ENCODE results near the gene ATP5F1D. TPM values are rescaled to one million over a fixed set of nuclear protein-coding genes. Genes with fewer than 3 reads are reported as not detected.

Gene ATP5F1D
- total RNA-seq, 1 donor: 12.1 TPM

DNA sequence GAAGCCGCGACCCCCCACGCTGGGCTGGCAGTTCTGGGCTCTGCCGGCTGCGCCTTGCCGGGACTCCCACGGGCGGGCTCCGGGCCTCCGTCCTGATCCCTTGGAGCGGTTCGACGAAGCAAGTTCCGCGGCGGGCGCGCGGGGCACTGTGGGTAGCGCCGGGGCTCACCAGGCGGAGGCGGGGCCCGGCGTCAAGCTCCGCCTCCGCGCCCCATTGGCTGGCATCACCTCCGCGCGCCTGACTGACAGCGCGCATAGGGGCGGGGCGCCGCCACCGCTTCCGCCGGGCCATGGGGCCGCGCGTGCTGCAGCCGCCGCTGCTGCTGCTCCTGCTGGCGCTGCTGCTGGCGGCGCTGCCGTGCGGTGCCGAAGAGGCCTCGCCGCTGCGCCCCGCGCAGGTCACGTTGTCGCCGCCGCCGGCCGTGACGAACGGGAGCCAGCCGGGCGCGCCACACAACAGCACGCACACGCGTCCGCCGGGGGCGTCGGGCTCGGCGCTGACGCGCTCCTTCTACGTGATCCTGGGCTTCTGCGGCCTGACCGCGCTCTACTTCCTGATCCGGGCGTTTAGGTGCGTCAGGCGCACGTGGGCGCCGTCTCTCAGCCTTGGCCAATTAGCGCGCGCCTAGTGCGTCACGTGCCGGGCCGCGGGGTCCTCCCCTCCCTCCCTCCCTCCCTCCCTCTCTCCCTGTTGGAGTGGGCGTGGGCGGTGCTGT, 33.9 kb downstream of the ATP5F1D start, which contains the start of gene FAM174C:
FAM174C (plus strand) TSS at position 271 of the 716 bp plus-strand sequence; CDS start at position 291, 20 bp downstream.
- TF ChIP-seq, protein P1, sequence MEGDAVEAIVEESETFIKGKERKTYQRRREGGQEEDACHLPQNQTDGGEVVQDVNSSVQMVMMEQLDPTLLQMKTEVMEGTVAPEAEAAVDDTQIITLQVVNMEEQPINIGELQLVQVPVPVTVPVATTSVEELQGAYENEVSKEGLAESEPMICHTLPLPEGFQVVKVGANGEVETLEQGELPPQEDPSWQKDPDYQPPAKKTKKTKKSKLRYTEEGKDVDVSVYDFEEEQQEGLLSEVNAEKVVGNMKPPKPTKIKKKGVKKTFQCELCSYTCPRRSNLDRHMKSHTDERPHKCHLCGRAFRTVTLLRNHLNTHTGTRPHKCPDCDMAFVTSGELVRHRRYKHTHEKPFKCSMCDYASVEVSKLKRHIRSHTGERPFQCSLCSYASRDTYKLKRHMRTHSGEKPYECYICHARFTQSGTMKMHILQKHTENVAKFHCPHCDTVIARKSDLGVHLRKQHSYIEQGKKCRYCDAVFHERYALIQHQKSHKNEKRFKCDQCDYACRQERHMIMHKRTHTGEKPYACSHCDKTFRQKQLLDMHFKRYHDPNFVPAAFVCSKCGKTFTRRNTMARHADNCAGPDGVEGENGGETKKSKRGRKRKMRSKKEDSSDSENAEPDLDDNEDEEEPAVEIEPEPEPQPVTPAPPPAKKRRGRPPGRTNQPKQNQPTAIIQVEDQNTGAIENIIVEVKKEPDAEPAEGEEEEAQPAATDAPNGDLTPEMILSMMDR (IDR thresholded peaks at IDR 0.05; ENCODE audit: insufficient read depth, low read depth, low read length): no peak
- H3K4me3 ChIP-seq (ENCODE audit: low read depth, low read length): peak within 1 kb of the TSS; percentile 66
- peak; percentile 95 for DNase-seq (ENCODE audit: low read depth)

DNA sequence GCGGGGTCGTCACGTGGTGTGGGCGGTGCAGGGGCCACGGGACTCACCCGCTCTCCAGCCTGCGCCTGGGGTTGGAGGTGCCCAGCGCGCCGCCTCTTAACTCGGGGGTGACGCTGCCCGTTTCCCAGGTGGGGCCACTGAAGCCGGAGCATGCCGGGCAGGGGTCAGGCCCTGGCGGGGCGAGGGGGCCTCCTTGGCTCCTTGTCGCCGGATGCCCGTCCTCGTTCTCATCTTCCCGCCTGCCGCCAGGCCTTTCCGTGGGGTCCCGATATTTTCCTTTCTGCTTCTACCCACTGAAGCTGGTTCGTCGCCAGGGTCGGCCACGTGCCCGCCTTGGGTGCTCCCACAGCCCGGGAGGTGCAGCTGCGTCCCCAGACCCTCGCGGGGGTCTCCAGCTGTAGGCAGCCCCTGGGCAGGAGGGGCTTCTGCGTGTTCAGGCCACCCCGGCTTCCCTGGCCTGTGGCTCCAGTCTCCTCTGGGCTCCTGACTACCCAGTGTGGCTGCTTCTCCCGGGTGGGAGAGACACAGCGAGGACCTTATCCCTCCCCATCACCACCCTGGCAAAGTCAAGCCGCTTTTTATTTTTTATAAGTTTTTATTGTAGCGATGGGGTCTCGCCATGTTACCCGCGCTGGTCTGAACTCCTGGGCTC, 34.6 kb downstream of the ATP5F1D start:
- TF ChIP-seq, protein P1 (IDR thresholded peaks at IDR 0.05; ENCODE audit: insufficient read depth, low read depth, low read length): no peak
- no peak for DNase-seq (ENCODE audit: low read depth)
- H3K4me3 ChIP-seq (ENCODE audit: low read depth, low read length): peak overlapping the region; percentile 66

DNA sequence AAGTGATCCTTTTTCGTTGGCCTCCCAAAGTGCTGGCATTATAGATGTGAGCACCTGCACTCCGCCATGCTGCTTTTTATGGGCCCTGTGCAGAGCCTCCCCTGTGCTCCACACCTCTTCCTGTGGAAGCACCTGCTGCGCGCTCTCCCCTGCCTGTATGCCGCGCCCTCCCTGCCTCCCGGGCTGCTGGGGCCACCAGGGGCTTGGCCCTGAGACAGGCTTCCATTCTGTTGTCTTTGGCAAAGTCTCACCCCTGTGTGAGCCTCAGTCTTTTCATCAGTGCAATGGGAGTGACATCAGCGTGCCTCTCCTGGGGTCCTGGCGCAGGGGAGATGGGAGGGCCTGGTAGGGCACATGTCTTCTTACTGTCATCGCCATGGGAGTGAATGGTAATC, 35.1 kb downstream of the ATP5F1D start:
- TF ChIP-seq, protein P1 (IDR thresholded peaks at IDR 0.05; ENCODE audit: insufficient read depth, low read depth, low read length): no peak
- H3K4me3 ChIP-seq (ENCODE audit: low read depth, low read length): no peak overlapping the region
- no peak for DNase-seq (ENCODE audit: low read depth)

DNA sequence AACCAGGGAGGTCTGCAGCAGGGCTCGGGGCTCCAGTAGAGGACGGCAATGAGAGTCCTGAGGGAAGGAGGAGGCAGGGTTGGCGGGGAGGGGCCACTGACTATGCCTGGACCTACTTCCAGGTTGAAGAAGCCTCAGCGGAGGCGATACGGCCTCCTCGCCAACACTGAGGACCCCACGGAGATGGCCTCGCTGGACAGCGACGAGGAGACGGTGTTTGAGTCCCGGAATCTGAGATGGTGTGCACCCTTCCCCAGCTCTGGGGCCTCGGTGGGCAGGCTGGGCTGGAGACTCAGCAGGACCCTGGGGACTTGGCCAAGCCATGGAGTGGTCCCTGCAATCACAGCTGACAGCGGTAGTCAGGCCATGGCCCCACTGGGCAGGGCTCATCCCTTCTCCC, 35.5 kb downstream of the ATP5F1D start:
- TF ChIP-seq, protein P1 (IDR thresholded peaks at IDR 0.05; ENCODE audit: insufficient read depth, low read depth, low read length): no peak
- DNase-seq (ENCODE audit: low read depth): no peak
- H3K4me3 ChIP-seq (ENCODE audit: low read depth, low read length): no peak overlapping the region

DNA sequence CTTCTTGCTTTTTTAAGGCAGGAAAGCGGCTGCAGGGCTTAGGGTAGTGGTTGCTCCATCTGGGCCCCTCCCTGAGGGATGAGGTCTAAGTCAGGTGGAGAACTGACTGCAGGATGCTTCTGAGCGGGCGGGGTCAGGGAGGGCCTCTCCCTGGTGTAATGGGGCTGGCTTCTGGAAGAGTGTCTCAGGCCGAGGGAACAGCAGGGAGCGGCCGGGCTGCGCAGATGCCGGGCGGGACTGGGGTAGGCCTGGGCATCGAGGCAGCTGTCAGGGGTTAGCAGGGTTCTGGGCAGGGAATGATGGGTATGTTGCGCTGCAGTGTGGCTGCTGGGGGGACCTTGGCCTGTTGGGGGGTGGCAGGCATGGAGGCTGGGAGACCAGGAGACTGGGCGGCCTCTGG, 36.5 kb downstream of the ATP5F1D start:
- H3K4me3 ChIP-seq (ENCODE audit: low read depth, low read length): no peak overlapping the region
- no peak for DNase-seq (ENCODE audit: low read depth)
- TF ChIP-seq, protein P1 (IDR thresholded peaks at IDR 0.05; ENCODE audit: insufficient read depth, low read depth, low read length): no peak

DNA sequence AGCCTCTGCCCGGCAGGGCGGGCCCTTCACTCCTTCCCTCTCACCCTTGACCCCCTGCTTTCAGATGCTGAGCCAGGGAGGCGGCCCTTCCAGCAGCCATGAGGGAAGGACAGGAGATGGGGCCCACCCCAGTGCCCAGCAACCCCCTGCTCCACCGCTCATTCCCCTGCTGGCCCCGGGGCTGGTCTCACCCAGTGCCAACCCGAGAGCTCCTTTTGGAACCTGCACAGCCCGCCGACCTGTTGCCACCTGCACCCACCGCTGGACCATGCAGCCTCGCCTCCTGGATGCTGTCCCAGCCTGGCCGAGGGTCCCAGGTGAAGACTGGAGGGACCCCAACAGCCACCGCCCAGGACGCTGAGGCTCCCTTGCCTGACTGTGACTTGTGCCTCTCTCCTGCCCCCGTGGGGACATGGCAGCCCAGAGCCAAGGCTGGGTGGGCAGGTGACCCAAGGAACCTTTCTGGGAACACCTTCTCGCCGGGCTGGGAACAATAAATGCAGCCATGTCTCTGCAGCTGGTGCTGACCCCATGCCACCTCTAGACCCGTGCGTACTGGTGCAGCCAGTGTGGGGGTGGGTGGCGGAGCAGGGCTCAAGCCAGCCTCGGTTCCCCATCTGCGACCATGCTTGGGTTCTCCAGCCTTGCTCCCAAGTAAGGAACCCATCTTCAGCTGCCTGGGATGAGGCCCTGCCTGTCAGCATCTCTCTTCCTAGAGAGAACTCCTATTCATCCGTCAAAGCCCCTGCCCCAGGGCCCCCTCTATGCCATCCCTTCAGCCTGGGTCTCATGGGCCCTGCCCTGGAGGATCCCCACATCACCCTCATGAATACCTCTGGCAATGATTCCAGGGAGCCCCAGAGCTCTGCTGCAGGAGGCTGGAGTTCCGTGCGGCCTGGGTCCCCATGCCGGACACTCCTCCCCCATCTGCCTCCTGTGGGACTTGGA, 37.4 kb downstream of the ATP5F1D start:
- no peak for DNase-seq (ENCODE audit: low read depth)
- no peak overlapping the region for H3K4me3 ChIP-seq (ENCODE audit: low read depth, low read length)
- TF ChIP-seq, protein P1 (IDR thresholded peaks at IDR 0.05; ENCODE audit: insufficient read depth, low read depth, low read length): no peak

All from fibroblast of villous mesenchyme (primary cell).